Mucosa of stomach (tissue), 1 donor: ENCODE results near the gene LKAAEAR1.

Source experiments
- H3K27me3 ChIP-seq: one replicate; pipeline ENCODE4 v1.7.0; 2013; ENCODE audit warnings: mild to moderate bottlenecking, low read length; ENCODE audit not compliant: control insufficient read depth, insufficient read depth
- H3K36me3 ChIP-seq: one replicate; pipeline ENCODE4 v1.7.0; 2013; ENCODE audit warnings: low read length; ENCODE audit not compliant: control insufficient read depth, insufficient read depth
- H3K4me1 ChIP-seq: one replicate; pipeline ENCODE4 v1.7.0; 2013; ENCODE audit warnings: mild to moderate bottlenecking, low read length; ENCODE audit not compliant: control insufficient read depth, insufficient read depth
- H3K4me3 ChIP-seq: one replicate; pipeline ENCODE4 v1.7.0; 2013; ENCODE audit warnings: low read length
- H3K9ac ChIP-seq: one replicate; pipeline ENCODE4 v1.7.0; 2013; ENCODE audit warnings: mild to moderate bottlenecking, low read length, moderate library complexity
- H3K9me3 ChIP-seq: one replicate; pipeline ENCODE4 v1.7.0; 2013; ENCODE audit warnings: mild to moderate bottlenecking, low read length, moderate library complexity; ENCODE audit not compliant: control insufficient read depth
- donor health status: Pancreatic carcinoma.

The LKAAEAR1 gene

DNA sequence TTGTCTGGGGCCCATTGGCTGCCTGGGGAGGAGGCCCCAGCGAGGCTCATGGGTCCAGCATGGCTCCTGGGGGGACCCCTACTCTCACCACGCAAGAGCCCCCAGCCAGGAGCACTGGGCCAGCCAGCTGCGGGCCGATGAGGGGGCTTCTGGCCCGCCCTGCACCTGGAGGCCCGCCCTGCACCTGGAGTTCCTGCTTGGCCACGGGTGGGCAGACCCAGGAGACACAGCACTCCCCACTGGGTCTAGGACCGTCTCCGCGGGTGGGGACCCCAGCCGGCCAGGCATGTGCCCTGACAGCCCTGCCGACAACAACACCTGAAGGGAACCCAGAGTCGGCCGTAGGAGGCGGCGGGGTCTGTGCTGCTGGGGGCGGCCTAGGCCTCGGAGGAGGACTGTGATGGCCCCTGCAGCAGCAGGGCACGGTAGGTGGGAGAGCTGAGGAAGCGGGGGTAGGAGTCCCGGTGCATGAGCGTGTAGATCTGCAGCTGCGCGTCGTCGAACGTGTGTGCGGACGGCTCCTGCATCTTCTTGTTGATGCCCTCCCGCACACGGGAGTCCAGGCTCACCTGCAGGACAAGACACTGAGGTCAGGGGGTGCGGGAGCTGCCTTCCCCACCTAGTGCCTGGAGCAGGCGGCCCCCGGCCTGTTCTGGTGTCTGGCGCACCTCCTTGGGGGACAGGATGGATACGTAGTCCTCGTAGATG is 10.6 kb downstream of the LKAAEAR1 start:
- H3K27me3 ChIP-seq, result peaks cover 3% of the 10 kb centered on the region
- H3K9ac ChIP-seq, result no peak overlapping the region
- no peaks in the 10 kb centered on the region for H3K36me3 ChIP-seq
- H3K4me1 ChIP-seq, result peaks cover 6% of the 10 kb centered on the region
- no peaks in the 10 kb centered on the region for H3K9me3 ChIP-seq
- no peak overlapping the region for H3K4me3 ChIP-seq

DNA sequence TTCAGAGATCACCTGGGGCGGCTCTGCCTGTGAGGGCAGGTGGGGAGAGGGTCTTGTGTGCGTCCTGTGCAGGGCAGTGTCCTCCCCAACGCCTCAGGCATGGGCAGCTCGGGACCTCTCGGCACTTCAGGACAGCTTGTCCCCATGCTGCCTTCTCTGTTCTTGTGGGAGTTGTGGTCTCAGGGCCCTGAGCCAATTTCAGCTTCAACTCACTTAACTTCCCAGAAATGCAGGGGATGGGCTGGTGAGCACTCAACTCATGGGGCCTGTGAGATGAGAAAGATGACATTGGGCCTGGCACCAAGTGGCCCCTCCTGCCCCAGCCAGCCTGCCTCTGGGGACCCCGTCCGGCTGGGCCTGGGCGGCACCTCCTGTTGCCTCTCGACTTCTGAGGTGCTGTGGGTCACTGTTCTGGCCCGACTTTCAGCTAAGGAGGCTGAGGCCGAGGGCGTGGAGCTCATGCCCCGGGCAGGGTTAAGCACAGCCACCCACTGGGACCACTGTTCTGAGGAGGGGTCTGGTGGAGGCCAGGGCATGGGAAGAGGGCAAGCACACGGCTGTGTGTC is 11.6 kb downstream of the LKAAEAR1 start:
- no peaks in the 10 kb centered on the region for H3K9me3 ChIP-seq
- no peaks in the 10 kb centered on the region for H3K27me3 ChIP-seq
- H3K4me1 ChIP-seq, result no peaks in the 10 kb centered on the region
- H3K9ac ChIP-seq, result no peak overlapping the region
- H3K4me3 ChIP-seq, result no peak overlapping the region
- H3K36me3 ChIP-seq, result no peaks in the 10 kb centered on the region

DNA sequence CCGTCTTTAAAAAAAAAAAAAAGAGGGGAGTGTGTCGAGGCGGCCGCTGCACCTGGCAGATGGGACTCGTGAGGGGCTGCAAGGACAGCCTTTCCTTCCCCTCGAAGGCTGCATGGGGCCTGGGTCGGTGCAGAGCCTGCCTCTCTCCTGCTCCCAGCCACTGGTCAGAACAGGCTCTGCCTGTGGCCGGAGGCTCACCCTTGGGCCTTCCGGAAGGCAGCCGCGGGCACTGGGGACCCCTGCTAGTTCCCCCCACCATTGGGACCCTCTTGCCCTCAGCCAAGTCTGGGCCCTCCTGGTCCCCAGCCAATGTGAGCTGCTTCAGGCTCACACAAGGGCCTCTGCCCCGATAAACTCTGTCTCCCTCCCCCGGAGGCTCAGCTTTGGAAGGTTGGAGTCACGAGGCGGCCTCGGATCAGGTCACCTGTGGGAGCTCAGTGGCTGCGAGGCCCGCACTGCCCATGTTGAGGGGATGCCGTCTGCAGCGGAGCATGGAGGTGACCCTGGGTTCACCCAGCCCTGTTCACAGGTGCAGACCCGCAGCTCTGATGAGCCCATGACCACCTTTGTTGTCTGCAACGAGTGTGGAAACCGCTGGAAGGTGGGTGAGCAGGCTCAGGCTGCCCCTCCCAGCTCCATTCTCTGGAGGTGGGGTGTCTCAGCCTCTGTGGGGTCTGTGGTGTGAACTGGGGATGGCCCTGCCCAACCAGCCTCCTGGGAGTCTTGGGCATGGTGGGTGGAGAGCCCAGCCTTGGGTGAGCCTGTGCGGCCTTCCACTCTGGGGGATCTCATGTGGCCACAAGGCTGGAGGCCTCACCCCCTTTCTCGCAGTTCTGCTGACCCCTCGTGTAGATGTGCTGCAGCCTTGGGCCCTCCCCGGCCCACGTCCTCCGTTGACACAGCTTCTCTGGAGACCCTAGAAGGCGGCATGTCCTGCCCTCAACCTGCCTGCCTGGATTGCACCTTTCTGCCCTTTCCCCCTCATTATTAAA is 12.6 kb downstream of the LKAAEAR1 start:
- Histone ChIP-seq H3K4me3 (no peak overlapping the region), H3K4me1 (peaks cover 6% of the 10 kb centered on the region), H3K9ac (no peak overlapping the region), H3K9me3 (no peaks in the 10 kb centered on the region), H3K36me3 (no peaks in the 10 kb centered on the region), H3K27me3 (no peaks in the 10 kb centered on the region)

GRCh38 chr20:64070244-64070993 is 13.8 kb downstream of the LKAAEAR1 start:
- H3K9me3 ChIP-seq, result no peaks in the 10 kb centered on the region
- no peak overlapping the region for H3K4me3 ChIP-seq
- no peak overlapping the region for H3K9ac ChIP-seq
- peaks cover 8% of the 10 kb centered on the region for H3K4me1 ChIP-seq
- no peaks in the 10 kb centered on the region for H3K36me3 ChIP-seq
- no peaks in the 10 kb centered on the region for H3K27me3 ChIP-seq

GRCh38 chr20:64069614-64070243 is 14.5 kb downstream of the LKAAEAR1 start:
- Histone ChIP-seq H3K9ac (no peak overlapping the region), H3K27me3 (no peaks in the 10 kb centered on the region), H3K4me3 (no peak overlapping the region), H3K9me3 (no peaks in the 10 kb centered on the region), H3K4me1 (peaks cover 9% of the 10 kb centered on the region), H3K36me3 (no peaks in the 10 kb centered on the region)

GRCh38 chr20:64069209-64069613 is 15.0 kb downstream of the LKAAEAR1 start:
- Histone ChIP-seq H3K9me3 (no peaks in the 10 kb centered on the region), H3K27me3 (no peaks in the 10 kb centered on the region), H3K4me3 (no peak overlapping the region), H3K36me3 (no peaks in the 10 kb centered on the region), H3K4me1 (peaks cover 14% of the 10 kb centered on the region), H3K9ac (no peak overlapping the region)

DNA sequence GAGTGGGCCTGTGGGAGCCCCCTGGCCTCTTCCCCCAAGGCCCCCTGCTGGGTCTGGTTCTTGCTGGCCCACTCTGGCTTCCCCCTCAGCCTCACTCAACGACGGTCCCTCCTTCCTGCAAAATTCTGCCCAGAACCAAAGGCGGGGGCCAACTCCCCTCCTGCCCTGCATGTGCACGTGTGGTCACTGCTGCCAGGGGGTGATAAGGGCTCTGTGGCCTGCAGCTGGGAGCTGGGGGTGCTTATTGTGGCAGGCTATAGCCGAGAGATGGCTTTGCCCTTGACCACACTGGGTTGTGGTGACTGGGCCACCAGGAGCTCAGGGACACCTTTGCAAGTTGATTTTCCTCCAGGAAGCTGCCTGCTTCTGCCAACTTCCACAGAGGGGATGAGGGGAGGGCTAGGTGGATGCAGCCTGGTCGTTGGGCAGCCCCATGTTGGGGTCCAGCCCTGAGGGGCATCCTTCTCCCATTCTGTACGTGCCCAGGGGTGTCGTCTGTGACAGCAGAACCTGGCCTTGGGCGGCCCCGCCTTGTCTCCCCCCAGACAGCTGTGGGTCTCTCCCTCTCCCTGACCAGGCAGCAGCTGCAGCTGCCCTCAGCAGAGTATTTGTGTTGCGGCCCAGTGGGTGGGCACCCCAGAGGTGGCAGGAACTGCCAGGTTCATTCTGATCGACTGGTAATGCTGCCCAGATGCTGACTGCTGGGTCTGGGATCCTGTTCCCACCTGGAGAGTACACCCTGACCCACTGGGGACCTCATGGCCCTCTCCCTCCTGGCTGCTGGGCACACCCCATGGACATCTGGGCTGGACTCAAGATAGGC is 15.6 kb downstream of the LKAAEAR1 start:
- Histone ChIP-seq H3K4me3 (no peak overlapping the region), H3K9me3 (no peaks in the 10 kb centered on the region), H3K9ac (no peak overlapping the region), H3K27me3 (no peaks in the 10 kb centered on the region), H3K36me3 (no peaks in the 10 kb centered on the region), H3K4me1 (peaks cover 20% of the 10 kb centered on the region)

DNA sequence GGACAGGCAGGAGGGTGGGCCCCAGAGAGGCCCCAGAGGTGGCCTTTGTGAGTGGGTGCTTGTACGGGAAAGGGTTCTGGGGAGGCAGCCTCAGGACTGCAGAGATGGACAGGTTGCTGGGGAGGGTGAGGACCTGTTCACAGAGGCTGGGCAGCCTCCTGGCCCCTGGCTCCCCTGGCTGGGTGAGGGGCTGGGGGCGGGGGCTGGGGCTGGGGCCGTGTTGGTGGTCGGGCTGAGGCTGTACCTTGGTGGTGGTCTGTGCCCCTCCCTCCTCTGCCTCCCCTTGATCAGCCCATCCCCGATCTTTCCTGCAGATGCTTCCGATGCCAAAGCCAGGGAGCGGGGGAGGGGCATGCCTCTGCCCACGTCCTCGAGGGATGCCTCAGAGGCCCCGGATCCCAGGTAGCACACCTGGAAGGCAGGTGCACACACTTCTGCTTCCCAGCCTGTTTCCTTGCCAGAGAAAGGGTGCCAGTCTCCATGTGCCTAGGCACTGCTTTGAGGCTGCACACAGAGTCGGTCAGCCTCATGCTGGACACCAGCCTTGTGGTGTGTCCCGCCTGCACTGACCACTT is 16.4 kb downstream of the LKAAEAR1 start:
- peaks cover 23% of the 10 kb centered on the region for H3K4me1 ChIP-seq
- H3K9ac ChIP-seq, result no peak overlapping the region
- H3K36me3 ChIP-seq, result no peaks in the 10 kb centered on the region
- no peak overlapping the region for H3K4me3 ChIP-seq
- no peaks in the 10 kb centered on the region for H3K9me3 ChIP-seq
- H3K27me3 ChIP-seq, result no peaks in the 10 kb centered on the region

DNA sequence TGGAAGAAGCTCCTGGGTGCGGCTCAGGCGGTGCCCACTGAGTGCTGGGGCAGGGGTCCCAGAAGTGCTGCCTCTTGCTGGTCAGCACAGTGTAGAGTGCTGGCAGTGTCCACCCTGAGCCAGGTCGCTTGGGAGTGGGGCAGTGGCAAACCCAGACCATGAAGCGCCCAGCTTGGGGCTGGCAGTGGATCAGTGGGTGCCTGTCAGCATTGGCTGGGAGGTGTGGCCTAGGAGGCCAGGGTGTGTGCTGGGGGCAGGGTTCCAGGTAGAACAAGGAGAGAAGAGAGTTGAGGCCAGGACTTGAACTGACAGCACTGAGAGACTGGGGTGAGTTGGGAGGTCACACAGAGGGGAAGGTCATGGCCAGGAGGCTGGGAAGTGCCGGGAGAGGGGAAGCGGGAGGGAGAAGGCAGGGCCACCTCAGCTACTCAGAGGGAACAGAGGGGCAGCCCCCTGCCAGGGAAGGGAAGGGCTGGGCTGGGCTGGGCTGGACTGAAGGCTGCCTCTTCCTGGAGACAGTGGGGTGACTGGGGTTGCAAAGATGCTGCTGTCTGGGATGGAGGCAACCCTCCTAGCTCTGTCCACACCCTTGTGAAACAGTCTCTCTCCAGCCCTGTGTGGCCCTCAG is 17.1 kb downstream of the LKAAEAR1 start:
- Histone ChIP-seq H3K9ac (no peak overlapping the region), H3K4me3 (no peak overlapping the region), H3K27me3 (no peaks in the 10 kb centered on the region), H3K36me3 (no peaks in the 10 kb centered on the region), H3K4me1 (peaks cover 29% of the 10 kb centered on the region), H3K9me3 (no peaks in the 10 kb centered on the region)

DNA sequence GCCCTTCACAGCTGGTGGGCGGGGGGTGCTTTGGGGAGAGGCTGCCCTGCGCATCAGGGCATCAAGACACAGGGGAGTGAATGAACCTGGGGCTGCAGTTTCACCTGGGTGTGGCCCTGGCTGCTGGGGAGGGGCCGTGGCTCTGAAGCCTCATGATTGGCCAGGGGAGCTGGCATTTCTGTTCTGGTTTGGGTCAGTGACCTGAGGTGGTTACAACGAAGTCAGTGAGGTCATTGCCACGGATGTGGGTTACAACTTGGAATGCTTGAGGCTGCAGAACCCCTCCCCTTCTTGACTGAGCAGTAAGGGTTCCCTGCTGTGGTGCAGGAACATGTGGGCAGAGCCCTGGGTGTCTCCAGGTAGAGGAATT is 18.2 kb downstream of the LKAAEAR1 start:
- no peaks in the 10 kb centered on the region for H3K27me3 ChIP-seq
- no peaks in the 10 kb centered on the region for H3K36me3 ChIP-seq
- H3K4me3 ChIP-seq, result no peak overlapping the region
- H3K9ac ChIP-seq, result no peak overlapping the region
- H3K9me3 ChIP-seq, result no peaks in the 10 kb centered on the region
- H3K4me1 ChIP-seq, result peaks cover 31% of the 10 kb centered on the region
